GM12892 (cell line): ENCODE results near the gene PCID2. TPM values are rescaled to one million over a fixed set of nuclear protein-coding genes. Genes with fewer than 3 reads are reported as not detected.
"Not testable (repeated sequence)": the region's sequence is repeated elsewhere in the genome, so short reads cannot be mapped to it uniquely, and the experiment has no call there.

Source experiments
- DNase-seq: peaks from one replicate; pipeline ENCODE4 v3.0.0; 2011; ENCODE audit not compliant: insufficient read length
- FAIRE-seq: peaks from 2 replicates; lab custom pipeline; 2011; peaks lifted over from hg19 to GRCh38; lab: Jason Lieb, UNC
- POLR2A ChIP-seq: IDR thresholded peaks from 2 replicates; pipeline ENCODE4 v1.6.1; 2011; ENCODE audit warnings: low read depth, low read length, control low read depth
- POLR2AphosphoS5 ChIP-seq: IDR thresholded peaks from 2 replicates; pipeline ENCODE4 v1.6.1; 2011; ENCODE audit warnings: low read depth, low read length, control low read depth
- TAF1 ChIP-seq: IDR thresholded peaks from 2 replicates; pipeline ENCODE4 v1.6.1; 2011; ENCODE audit warnings: low read depth, mild to moderate bottlenecking, control low read depth, low read length, borderline replicate concordance
- polyA plus RNA-seq: library from polyadenylated mRNA; unstranded; fragments of >200 nt; gene quantifications from one replicate; pipeline ENCODE4 v1.2.1, GENCODE V29; 2012; ENCODE audit warnings: missing spikeins, inconsistent platforms; ENCODE audit not compliant: missing spikeins

Gene PCID2
- polyA plus RNA-seq, result 50.8 TPM

DNA sequence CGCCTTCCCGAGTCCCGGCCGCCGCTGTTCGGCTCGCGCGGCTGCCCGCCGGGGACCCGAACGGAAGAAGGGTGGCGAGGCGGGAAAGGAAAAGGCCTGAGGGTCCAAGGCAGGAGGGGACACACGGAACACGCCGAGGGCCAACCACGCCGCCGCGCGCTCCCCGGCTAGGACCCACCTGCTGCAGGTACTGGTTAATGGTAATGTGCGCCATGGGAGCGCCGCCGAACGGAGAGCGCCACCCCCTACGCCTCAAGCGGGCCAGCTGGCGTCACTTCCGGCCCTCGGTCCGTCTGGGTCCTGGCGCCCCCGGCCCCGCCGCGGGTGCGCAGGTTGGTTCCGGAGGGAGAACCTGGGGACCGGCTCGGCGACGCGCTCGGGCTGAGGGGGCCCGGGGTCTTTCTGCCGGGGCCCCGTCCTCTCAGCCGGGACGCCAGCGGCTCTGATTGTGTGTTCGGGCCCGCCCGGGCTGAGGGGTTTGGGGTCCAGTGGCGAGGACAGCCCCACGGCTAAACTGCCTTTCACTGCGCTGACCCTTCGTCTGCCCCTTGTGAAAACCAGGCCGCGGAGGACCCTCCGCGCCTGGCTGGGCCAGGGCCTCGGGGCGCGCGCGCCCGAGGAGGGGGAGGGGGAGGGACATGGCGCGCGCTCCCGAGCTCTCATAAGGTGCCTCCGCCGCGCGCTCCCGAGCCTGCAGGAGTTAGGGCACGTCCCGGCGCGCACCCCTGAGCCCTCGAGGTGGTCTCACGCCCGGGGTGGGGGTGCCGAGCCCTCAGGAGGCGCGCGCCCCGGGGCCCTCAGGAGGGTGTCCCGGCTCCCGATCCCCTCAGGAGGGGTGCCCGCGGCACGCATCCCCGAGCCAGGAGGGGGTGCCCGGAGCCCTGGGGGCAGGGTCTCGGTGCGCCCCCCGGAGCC is at the start of gene PCID2:
Gene PCID2 (minus strand): TSS at position 249 of the 915 bp plus-strand sequence. CDS start 35 bp downstream, at position 214.
- peak; percentile 88 for TF ChIP-seq TAF1
- TF ChIP-seq POLR2AphosphoS5, result peak; percentile 77
- TF ChIP-seq POLR2A, result peak; percentile 88
- FAIRE-seq (peak; percentile 95), DNase-seq (peak; percentile 83)

DNA sequence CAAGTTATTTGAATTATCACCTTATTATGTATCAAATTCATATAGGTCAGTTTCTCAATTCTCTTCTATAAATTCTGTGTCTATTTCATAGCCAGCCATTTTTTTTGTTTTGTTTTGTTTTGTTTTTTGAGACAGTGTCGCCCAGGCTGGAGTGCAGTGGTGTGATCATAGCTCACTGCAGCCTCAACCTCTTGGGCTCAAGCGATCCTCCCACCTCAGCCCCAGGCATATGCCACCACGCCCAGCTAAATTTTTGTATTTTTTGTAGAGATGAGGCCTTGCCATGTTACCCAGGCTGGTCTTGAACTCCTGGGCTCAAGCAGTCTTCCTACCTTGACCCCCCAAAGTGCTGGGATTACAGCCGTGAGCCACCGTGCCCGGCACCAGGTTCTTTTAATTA is 49.4 kb upstream of the PCID2 start:
- DNase-seq, FAIRE-seq: not testable (repeated sequence)

DNA sequence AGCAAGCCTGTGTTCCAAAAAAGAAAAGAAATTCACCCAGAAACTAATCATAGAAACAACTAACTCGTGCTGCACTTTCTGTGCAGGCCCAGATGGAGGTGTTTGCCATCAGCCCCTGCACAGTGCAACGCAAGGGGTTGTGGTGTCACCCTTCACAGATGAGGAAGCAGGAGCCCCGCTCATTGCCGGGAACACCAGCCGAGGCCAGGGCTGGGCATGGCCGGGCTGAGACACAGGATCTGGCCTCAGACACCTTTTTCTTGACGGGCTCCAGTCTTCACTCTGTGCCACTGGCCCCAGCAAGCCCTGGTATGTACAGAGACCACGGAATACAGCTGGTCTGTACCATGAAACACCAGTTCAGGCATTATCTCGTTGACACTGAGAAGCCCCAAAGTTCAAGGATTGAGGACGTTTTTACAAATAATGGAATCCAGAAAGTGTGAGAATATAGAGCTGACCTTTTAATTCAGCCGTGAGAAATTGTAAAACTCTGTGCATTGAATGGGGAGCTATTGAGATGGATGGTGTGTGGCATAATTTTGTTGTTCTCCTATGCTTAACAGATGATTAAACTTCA is 44.1 kb upstream of the PCID2 start:
- FAIRE-seq (no peak), DNase-seq (no peak)
- TF ChIP-seq TAF1 (no peak), POLR2A (no peak), POLR2AphosphoS5 (no peak)

DNA sequence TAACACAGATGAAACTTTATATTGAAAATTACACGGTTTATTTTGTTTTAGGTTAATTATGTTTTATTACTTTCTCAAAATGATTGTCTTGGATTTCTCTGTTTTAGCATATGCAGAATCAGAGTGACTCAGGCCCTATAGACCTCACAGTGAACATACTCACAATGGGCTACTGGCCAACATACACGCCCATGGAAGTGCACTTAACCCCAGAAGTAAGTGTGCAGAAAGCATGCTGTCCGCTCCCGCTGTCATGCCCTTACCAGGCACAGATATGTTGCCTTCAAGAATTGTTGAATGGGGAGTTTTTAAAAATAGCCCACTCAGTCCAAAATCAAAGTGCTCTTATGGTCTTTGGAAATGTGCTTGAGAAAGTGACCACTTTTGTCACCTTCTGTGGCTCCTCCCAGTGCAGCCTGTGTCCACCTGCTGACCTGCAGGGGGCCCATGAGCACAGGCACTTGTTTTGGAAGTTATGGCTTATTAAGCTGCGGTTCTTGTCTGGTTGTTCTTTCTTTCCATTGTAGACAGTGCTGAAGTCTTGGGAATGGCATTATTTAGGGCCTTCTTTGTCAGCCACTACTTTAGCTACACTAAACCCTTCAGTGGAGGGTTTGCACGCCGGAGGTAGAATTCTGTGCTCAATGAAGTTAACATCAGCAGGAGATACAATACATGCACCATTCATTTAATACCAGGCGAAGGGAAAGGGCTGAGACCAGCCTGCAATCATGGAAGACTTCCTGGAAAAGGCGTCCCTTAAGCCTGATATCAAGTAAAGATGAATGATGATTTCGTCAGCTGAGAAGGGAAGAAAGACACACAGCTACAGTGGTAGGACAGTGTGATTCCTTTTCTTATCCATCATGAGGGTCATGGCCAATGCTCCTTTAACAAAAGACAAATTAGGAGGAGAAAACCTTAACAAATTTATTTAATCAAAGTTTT is 37.7 kb upstream of the PCID2 start:
- FAIRE-seq (no peak), DNase-seq (no peak)
- TF ChIP-seq POLR2AphosphoS5, result no peak
- no peak for TF ChIP-seq TAF1
- no peak for TF ChIP-seq POLR2A

DNA sequence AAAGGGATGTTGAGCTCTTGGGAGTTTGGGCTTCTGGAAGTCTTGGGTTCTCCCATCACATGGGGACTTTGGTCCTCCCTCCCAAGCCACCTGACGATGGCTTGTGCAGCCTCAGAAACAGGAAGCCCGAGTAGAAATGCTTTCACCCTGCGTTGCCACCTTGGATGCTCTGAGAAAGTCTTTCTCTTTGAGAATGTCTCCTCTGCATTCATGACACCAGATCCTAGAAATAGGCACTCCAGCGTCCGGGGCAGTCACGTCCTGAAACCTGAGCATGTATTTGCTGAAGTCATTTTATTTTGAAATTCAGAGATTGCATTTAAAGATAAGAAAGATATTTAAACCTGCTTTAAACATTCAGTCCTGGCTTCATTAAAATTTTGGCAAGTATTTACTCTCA is 35.4 kb upstream of the PCID2 start:
- no peak for TF ChIP-seq POLR2A
- TF ChIP-seq POLR2AphosphoS5, result no peak
- TF ChIP-seq TAF1, result no peak
- FAIRE-seq (no peak), DNase-seq (no peak)

DNA sequence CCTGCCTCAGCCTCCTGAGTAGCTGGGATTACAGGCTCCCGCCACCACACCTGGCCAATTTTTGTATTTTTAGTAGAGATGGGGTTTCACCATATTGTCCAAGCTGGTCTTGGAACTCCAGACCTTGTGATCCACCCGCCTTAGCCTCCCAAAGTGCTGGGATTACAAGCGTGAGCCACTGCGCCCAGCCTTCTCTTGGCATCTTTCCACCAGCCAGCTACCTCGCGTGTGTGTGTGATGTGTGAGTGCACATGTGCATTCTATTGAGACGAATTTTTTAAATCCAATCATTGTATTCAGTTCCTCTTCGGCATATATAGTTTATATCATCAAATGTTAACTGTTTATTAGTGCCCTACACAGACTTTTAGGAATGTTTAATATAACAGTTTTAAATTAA is 33.2 kb upstream of the PCID2 start:
- FAIRE-seq, DNase-seq: not testable (repeated sequence)

DNA sequence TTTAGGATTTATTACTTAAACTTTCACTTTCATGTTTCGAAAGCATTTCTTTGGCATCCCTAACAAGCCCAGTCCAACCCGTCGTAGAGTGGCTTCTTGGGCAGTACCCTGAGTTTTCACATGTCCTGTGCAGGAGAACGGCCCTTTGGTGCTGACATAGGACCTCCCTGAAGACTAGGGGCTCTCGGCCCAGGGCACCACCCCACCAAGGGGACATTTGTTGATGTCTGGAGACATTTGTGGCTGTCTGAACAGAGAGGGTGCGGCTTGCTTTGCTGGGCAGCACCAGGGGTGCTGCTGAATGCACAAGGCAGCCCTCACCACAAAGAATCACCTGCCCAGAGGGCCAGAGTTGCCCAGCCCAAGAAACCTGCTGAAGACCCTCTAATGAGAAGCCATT is 31.5 kb upstream of the PCID2 start:
- DNase-seq (no peak), FAIRE-seq (no peak)
- TF ChIP-seq POLR2A (no peak), TAF1 (no peak), POLR2AphosphoS5 (no peak)

DNA sequence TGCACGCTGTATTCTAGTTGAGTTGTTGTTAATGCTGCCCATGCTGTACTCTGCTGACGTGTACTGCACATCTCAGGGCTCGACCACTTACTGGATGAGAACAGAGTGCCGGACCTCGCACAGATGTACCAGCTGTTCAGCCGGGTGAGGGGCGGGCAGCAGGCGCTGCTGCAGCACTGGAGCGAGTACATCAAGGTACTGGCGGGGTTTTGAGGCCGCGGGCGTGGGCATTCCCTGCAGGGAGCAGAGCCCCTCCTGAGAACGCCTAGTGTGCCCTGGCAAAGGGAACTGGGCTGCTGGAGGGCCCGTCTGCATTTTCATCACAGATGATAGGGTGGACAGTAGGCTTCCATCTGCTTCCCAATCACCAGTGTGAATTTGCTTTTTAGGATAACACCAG is 30.9 kb upstream of the PCID2 start:
- TF ChIP-seq TAF1, result no peak
- peak; percentile 58 for FAIRE-seq

DNA sequence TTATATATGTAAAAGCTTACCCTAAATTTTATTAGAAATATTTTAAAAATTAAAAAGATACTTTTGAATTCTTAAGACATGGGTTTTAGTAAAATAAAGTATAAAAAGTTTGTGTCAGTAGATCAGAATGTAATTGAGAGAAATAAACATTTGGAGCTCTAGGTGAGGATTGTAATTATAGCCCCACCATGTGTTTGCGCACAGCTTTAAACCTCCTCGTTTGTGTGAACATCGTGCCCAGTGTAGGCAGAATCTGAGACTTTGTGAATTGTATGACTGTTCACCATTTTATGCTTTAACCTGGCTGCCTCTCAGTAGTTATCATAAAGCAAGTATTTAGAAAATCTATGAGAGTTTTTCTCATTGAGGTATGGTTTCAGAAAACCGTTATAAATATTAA is 30.1 kb upstream of the PCID2 start:
- no peak for DNase-seq
- no peak for TF ChIP-seq POLR2AphosphoS5
- TF ChIP-seq TAF1, result no peak
- no peak for TF ChIP-seq POLR2A
- FAIRE-seq, result no peak

More for the DNA sequence above, 30.9 kb upstream of the PCID2 start:
- no peak for DNase-seq

DNA sequence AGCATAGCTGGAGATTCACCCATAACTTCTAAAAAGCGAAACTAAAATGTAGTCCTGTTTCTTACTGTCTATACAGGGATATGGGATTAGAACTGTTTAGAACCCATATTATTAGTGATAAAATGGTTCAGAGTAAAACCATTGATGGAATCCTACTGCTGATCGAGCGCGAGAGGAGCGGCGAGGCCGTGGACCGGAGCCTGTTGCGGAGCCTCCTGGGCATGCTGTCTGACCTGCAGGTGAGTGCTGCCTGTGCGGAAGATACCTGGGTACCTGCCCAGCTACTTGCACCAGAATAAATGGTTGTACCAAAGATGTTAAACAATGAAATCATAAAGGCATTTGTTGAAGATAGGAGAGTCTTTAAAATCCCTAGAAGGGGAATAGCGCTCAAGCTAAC is 24.6 kb upstream of the PCID2 start:
- no peak for TF ChIP-seq TAF1
- no peak for TF ChIP-seq POLR2A
- no peak for FAIRE-seq
- no peak for DNase-seq

DNA sequence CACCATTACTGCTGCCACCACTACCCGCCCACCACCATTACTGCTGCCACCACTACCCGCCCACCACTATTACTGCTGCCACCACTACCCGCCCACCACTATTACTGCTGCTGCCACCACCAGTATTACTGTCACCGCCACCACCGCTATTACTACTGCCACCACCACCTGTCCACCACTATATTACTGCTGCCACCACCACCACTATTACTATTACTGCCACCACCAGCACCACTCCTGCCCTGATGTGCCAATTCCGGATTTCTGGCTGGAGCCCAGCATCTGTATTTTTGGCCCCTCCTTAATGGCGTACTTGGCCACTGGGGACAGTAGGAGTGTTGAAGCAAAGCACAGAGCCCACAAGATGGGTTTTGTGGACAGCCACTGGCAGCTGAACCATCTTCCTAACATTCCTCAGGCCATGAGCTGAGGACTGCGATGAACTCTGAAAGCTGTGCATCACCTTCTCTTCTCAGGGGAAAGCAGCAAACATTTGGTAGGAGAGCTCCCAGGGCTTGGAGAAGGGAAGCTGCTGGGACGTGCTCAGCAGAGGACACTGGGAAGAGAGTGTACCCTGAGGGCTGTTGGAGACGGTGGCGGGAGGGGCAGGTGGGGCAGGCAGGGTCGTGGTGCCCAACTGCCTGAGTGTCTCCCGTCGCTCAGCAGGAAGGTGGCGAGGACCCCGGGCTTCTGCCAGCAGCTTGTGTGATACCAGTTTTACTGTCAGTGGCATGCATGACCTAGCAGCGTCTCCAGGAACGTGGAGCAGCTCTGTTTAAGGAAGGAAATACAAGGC is 23.9 kb upstream of the PCID2 start:
- FAIRE-seq (no peak), DNase-seq (no peak)
- TF ChIP-seq POLR2AphosphoS5 (no peak), TAF1 (no peak), POLR2A (no peak)
